SK-N-SH (cell line): ENCODE results near the gene TNNT2. TPM values are rescaled to one million over a fixed set of nuclear protein-coding genes. Genes with fewer than 3 reads are reported as not detected.

ENCODE experiments used
- CTCF ChIA-PET: fragments of 300-600, 350-600 bp; formaldehyde crosslinking; extraction: SDS; loops from one replicate; lab custom pipeline; 2021; lab: Yijun Ruan, JAX
- POLR2A ChIA-PET: fragments of 350-600 bp; sonication (Branson Sonifier 250); formaldehyde crosslinking; extraction: SDS; loops from one replicate; lab custom pipeline; 2020; ENCODE audit warnings: antibody characterized with exemption, inconsistent platforms; lab: Yijun Ruan, JAX
- DNase-seq: peaks from one replicate; pipeline ENCODE4 v3.0.0; 2012
- H2AFZ ChIP-seq: fragments of 200-600 bp; sonication (generic); 2 replicates; pipeline ENCODE4 v1.8.1; 2016; ENCODE audit warnings: antibody characterized with exemption, mild to moderate bottlenecking, low read depth
- H3F3A ChIP-seq: fragments of 200-600 bp; sonication (generic); replicated peaks from 2 replicates; pipeline ENCODE3; 2016; ENCODE audit warnings: antibody characterized with exemption, mild to moderate bottlenecking; ENCODE audit not compliant: insufficient read depth
- H3K27ac ChIP-seq, 2 experiments: fragments of 200-500 bp in 1 of 2; fragments of 200-600 bp in 1 of 2; sonication (Bioruptor generic) in 1 of 2; sonication (generic), shearing (Covaris generic) in 1 of 2; 2 replicates each; pipeline versions ENCODE4 v1.5.1 to v1.6.1; 2014 to 2016; ENCODE audit warnings: low read depth in 2 of 2, inconsistent platforms in 1 of 2, low read length in 1 of 2, mild to moderate bottlenecking in 1 of 2, mixed read lengths in 1 of 2
- H3K27me3 ChIP-seq: fragments of 200-600 bp; sonication (generic), shearing (Covaris generic); 2 replicates; pipeline ENCODE4 v1.6.1; 2016; ENCODE audit warnings: mixed run types; ENCODE audit not compliant: insufficient read depth
- H3K36me3 ChIP-seq, 2 experiments: fragments of 200-500 bp in 1 of 2; fragments of 200-600 bp in 1 of 2; sonication (Bioruptor generic) in 1 of 2; sonication (generic) in 1 of 2; replicated peaks in 1 of 2; 2 replicates each; pipeline versions ENCODE3 to v1.5.1; 2014 to 2016; ENCODE audit warnings: low read length in 1 of 2, mild to moderate bottlenecking in 1 of 2; ENCODE audit not compliant: insufficient read depth in 2 of 2, control insufficient read depth in 1 of 2
- H3K4me1 ChIP-seq, 2 experiments: fragments of 200-500 bp in 1 of 2; fragments of 200-600 bp in 1 of 2; sonication (Bioruptor generic) in 1 of 2; sonication (generic), shearing (Covaris generic) in 1 of 2; 2 replicates each; pipeline versions ENCODE4 v1.5.1 to v1.6.1; 2014 to 2016; ENCODE audit warnings: low read depth in 1 of 2, low read length in 1 of 2, mixed run types in 1 of 2; ENCODE audit not compliant: insufficient read depth in 2 of 2, control insufficient read depth in 1 of 2
- H3K4me2 ChIP-seq: fragments of 200-600 bp; sonication (generic), shearing (Covaris generic); 2 replicates; pipeline ENCODE4 v1.6.1; 2017; ENCODE audit warnings: mixed run types
- H3K4me3 ChIP-seq, 2 experiments: fragments of 200-500 bp in 1 of 2; fragments of 200-600 bp in 1 of 2; sonication (Bioruptor generic) in 1 of 2; sonication (generic), shearing (Covaris generic) in 1 of 2; 2 replicates each; pipeline versions ENCODE4 v1.5.1 to v1.8.1; 2014 to 2016; ENCODE audit warnings: low read depth in 2 of 2, inconsistent platforms in 1 of 2, low read length in 1 of 2, mild to moderate bottlenecking in 1 of 2, mixed read lengths in 1 of 2, moderate library complexity in 1 of 2
- H3K79me2 ChIP-seq: fragments of 200-600 bp; sonication (generic); 2 replicates; pipeline ENCODE4 v1.8.1; 2017; ENCODE audit warnings: mild to moderate bottlenecking; ENCODE audit not compliant: insufficient read depth
- H3K9ac ChIP-seq: fragments of 200-600 bp; sonication (generic); 2 replicates; pipeline ENCODE4 v1.6.1; 2017; ENCODE audit warnings: mixed run types
- H3K9me2 ChIP-seq: fragments of 200-600 bp; sonication (generic); 2 replicates; pipeline ENCODE4 v1.6.1; 2017; ENCODE audit warnings: mixed run types
- H3K9me3 ChIP-seq: fragments of 200-600 bp; sonication (generic); 2 replicates; pipeline ENCODE4 v1.6.1; 2017; ENCODE audit warnings: mixed run types, mild to moderate bottlenecking, moderate library complexity
- H4K20me1 ChIP-seq: fragments of 200-600 bp; sonication (generic); 2 replicates; pipeline ENCODE4 v1.6.1; 2017; ENCODE audit warnings: mild to moderate bottlenecking, mixed run types; ENCODE audit not compliant: insufficient read depth
- CHD2 ChIP-seq: fragments of 150-350 bp; IDR thresholded peaks from 2 replicates; pipeline ENCODE4 v1.6.1; 2018; ENCODE audit warnings: low read length; ENCODE audit not compliant: partially characterized antibody
- CTCF ChIP-seq: fragments of 200-600 bp; sonication (generic); IDR thresholded peaks from 2 replicates; pipeline ENCODE4 v1.6.1; 2017; ENCODE audit warnings: antibody characterized with exemption, mild to moderate bottlenecking, moderate library complexity
- ELF1 ChIP-seq: IDR thresholded peaks from 2 replicates; pipeline ENCODE4 v1.4.0; 2012
- FOXM1 ChIP-seq: IDR thresholded peaks from 2 replicates; pipeline ENCODE4 v1.4.0; 2012; ENCODE audit warnings: low read depth, mild to moderate bottlenecking
- GABPA ChIP-seq: IDR thresholded peaks from 2 replicates; pipeline ENCODE4 v1.4.0; 2012; ENCODE audit warnings: low read depth, mild to moderate bottlenecking
- MEF2A ChIP-seq: IDR thresholded peaks from 2 replicates; pipeline ENCODE4 v1.4.0; 2012; ENCODE audit warnings: low read depth, borderline replicate concordance
- MXI1 ChIP-seq: IDR thresholded peaks from 2 replicates; pipeline ENCODE4 v1.6.1; 2012; ENCODE audit warnings: mild to moderate bottlenecking, low read depth, low read length, improper control_type of control experiment
- RAD21 ChIP-seq: IDR thresholded peaks from 2 replicates; pipeline ENCODE4 v1.6.1; 2012; ENCODE audit warnings: mild to moderate bottlenecking, low read length
- RCOR1 ChIP-seq: fragments of 150-350 bp; IDR thresholded peaks from 2 replicates; pipeline ENCODE4 v1.6.1; 2017; ENCODE audit warnings: antibody characterized with exemption, low read length
- RXRA ChIP-seq: IDR thresholded peaks from 2 replicates; pipeline ENCODE4 v1.4.0; 2012; ENCODE audit warnings: low read depth, mild to moderate bottlenecking, borderline replicate concordance
- SIN3A ChIP-seq: IDR thresholded peaks from 2 replicates; pipeline ENCODE4 v1.6.1; 2012; ENCODE audit warnings: low read depth, mild to moderate bottlenecking, low read length, moderate library complexity, borderline replicate concordance
- SMC3 ChIP-seq: IDR thresholded peaks from 2 replicates; pipeline ENCODE4 v1.6.1; 2012; ENCODE audit warnings: low read depth, low read length, improper control_type of control experiment
- TAF1 ChIP-seq: IDR thresholded peaks from 2 replicates; pipeline ENCODE4 v1.6.1; 2012; ENCODE audit warnings: low read depth, mild to moderate bottlenecking, low read length, moderate library complexity, borderline replicate concordance
- TCF12 ChIP-seq: IDR thresholded peaks from 2 replicates; pipeline ENCODE4 v1.4.0; 2012
- USF1 ChIP-seq: IDR thresholded peaks from 2 replicates; pipeline ENCODE4 v1.4.0; 2012; ENCODE audit warnings: low read depth, borderline replicate concordance
- ZBTB33 ChIP-seq: IDR thresholded peaks from 2 replicates; pipeline ENCODE4 v1.4.0; 2012; ENCODE audit warnings: low read depth, borderline replicate concordance
- WGBS: methylation state at CpG from one replicate; pipeline ENCODE4 v1.1.6; 2017; ENCODE audit warnings: low lambda C conversion rate; 5-methylcytosine and 5-hydroxymethylcytosine counted together
- polyA plus RNA-seq, 3 experiments: library from polyadenylated mRNA; depleted of rRNA; stranded (reverse); fragments of >200 nt; gene quantifications; 2 replicates each; pipeline ENCODE4 v1.2.3, GENCODE V29; 2012
- TF ChIP-seq, protein P1 (sequence below): IDR thresholded peaks from 2 replicates; pipeline ENCODE4; 2012
- TF ChIP-seq, protein P2 (sequence below): fragments of 150-350 bp; IDR thresholded peaks from 2 replicates; pipeline ENCODE4 v1.6.1; 2016; ENCODE audit warnings: mild to moderate bottlenecking, low read depth, low read length

Gene TNNT2
- polyA plus RNA-seq, 1 of the 3 experiments (the other 2 are of a cell fraction), result 0.33 TPM

GRCh38 chr1:201391651-201392511 is 14.4 kb upstream of the TNNT2 start (continued):
- TF ChIP-seq, protein P1, sequence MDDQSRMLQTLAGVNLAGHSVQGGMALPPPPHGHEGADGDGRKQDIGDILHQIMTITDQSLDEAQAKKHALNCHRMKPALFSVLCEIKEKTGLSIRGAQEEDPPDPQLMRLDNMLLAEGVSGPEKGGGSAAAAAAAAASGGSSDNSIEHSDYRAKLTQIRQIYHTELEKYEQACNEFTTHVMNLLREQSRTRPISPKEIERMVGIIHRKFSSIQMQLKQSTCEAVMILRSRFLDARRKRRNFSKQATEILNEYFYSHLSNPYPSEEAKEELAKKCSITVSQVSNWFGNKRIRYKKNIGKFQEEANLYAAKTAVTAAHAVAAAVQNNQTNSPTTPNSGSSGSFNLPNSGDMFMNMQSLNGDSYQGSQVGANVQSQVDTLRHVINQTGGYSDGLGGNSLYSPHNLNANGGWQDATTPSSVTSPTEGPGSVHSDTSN, result no peak
- TF ChIP-seq TAF1 (no peak), CTCF (no peak), GABPA (no peak)

GRCh38 chr1:201391225-201391624 is 13.7 kb upstream of the TNNT2 start:
- POLR2A ChIA-PET, result no interaction called here
- TF ChIP-seq MXI1 (no peak), FOXM1 (no peak), ZBTB33 (no peak), MEF2A (no peak), CHD2 (no peak), USF1 (no peak), RAD21 (no peak), TCF12 (no peak), RCOR1 (no peak), ELF1 (no peak), TAF1 (no peak), SIN3A (no peak), CTCF (no peak), SMC3 (no peak), RXRA (no peak)
- TF ChIP-seq, protein P2, sequence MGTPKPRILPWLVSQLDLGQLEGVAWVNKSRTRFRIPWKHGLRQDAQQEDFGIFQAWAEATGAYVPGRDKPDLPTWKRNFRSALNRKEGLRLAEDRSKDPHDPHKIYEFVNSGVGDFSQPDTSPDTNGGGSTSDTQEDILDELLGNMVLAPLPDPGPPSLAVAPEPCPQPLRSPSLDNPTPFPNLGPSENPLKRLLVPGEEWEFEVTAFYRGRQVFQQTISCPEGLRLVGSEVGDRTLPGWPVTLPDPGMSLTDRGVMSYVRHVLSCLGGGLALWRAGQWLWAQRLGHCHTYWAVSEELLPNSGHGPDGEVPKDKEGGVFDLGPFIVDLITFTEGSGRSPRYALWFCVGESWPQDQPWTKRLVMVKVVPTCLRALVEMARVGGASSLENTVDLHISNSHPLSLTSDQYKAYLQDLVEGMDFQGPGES, result no peak
- Histone ChIP-seq H3K36me3 (no peaks in the 10 kb centered on the region), H3K9me2 (no peaks in the 10 kb centered on the region), H3K27ac (no peak overlapping the region), H3K9ac (no peak overlapping the region), H3K4me1 (no peaks in the 10 kb centered on the region), H2AFZ (no peak overlapping the region), H3K79me2 (no peaks in the 10 kb centered on the region), H3K27me3 (no peaks in the 10 kb centered on the region), H4K20me1 (no peaks in the 10 kb centered on the region), H3K4me3 (no peak overlapping the region), H3F3A (no peaks in the 10 kb centered on the region), H3K9me3 (no peaks in the 10 kb centered on the region), H3K4me2 (no peak overlapping the region)
- CTCF ChIA-PET, result interaction anchor here (0.7 to 2.2 kb wide), 5 partner anchors 10 to 82 kb away, joined by 3 to 10 read pairs (median 4); no protein-coding TSS in a partner anchor
- no peak for DNase-seq
- WGBS, result 39% methylated on average over 1 of the region's 1 CpG
